ENCODE data around the gene HOXB4. TPM values are rescaled to one million over a fixed set of nuclear protein-coding genes. Genes with fewer than 3 reads are reported as not detected.

The HOXB4 gene
- total and polyA plus RNA-seq, 4 donors: 6.0 to 16.6 (median 10.0) TPM

- peak in 4 of 6 donors; percentile 81 to 97 (median 89) for DNase-seq (ENCODE audit: low read depth in 4 of 6, low spot score in 6 of 6)
- H3K36me3 ChIP-seq (ENCODE audit: control insufficient read depth, insufficient read depth, low read length): peaks cover 23% of the 10 kb centered on the region
- WGBS (ENCODE audit: insufficient coverage): under 1% methylated on average over 63 of the region's 79 CpGs
- no peaks in the 10 kb centered on the region for H3K9me3 ChIP-seq (ENCODE audit: control insufficient read depth, insufficient read depth, low read length)
- no peaks in the 10 kb centered on the region for H3K27me3 ChIP-seq (ENCODE audit: control insufficient read depth, insufficient read depth, low read length)
- peak within 1 kb of the TSS; percentile 99 for H3K27ac ChIP-seq (ENCODE audit: low read depth, low read length)
- H3K4me3 ChIP-seq (ENCODE audit: low read depth, low read length): peak within 1 kb of the TSS; percentile 65
- peaks cover 44% of the 10 kb centered on the region for H3K4me1 ChIP-seq (ENCODE audit: control insufficient read depth, insufficient read depth, low read length)
These were observed 32.4 kb upstream of the HOXB4 start, which contains the start of gene HOXB7 for GRCh38 chr17:48610282-48611211. TSS of gene HOXB7 (minus strand) at chr17:48611017. CDS start at chr17:48610918, 99 bp downstream.

- peak overlapping the region; percentile 99 for H3K27ac ChIP-seq (ENCODE audit: low read depth, low read length)
- H3K4me1 ChIP-seq (ENCODE audit: control insufficient read depth, insufficient read depth, low read length): peaks cover 48% of the 10 kb centered on the region
- peaks cover 23% of the 10 kb centered on the region for H3K36me3 ChIP-seq (ENCODE audit: control insufficient read depth, insufficient read depth, low read length)
- WGBS (ENCODE audit: insufficient coverage): 3% methylated on average over 8 of the region's 15 CpGs
- peak in 2 of 6 donors; percentile 35 to 92 for DNase-seq (ENCODE audit: low read depth in 4 of 6, low spot score in 6 of 6)
- H3K9me3 ChIP-seq (ENCODE audit: control insufficient read depth, insufficient read depth, low read length): no peaks in the 10 kb centered on the region
- H3K27me3 ChIP-seq (ENCODE audit: control insufficient read depth, insufficient read depth, low read length): no peaks in the 10 kb centered on the region
- peak overlapping the region; percentile 65 for H3K4me3 ChIP-seq (ENCODE audit: low read depth, low read length)
These were observed 31.7 kb upstream of the HOXB4 start for GRCh38 chr17:48609759-48610281.

DNA sequence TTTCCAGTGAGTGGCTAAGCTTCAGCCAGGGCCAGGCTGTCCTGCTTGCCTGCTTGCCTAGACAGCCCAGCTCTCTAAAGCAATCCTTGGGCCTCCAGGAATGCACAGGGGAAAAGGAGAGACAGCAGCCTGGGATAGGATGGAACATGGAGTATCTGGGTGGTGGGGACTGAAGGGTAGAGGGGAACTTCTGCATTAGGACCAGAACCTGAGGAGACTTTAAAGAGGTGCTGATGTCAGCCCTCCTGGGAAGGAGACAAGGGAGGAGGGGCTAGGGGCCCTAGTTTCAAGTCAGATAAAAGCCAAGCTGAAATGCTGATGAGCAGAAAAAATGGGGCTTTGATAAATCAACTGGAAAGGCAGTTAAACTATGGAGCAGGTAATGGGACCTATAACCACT is 30.9 kb upstream of the HOXB4 start:
- peak overlapping the region; percentile 65 for H3K4me3 ChIP-seq (ENCODE audit: low read depth, low read length)
- peaks cover 44% of the 10 kb centered on the region for H3K4me1 ChIP-seq (ENCODE audit: control insufficient read depth, insufficient read depth, low read length)
- H3K36me3 ChIP-seq (ENCODE audit: control insufficient read depth, insufficient read depth, low read length): peaks cover 23% of the 10 kb centered on the region
- DNase-seq (ENCODE audit: low read depth in 4 of 6, low spot score in 6 of 6): peak in 1 of 6 donors; percentile 87
- H3K9me3 ChIP-seq (ENCODE audit: control insufficient read depth, insufficient read depth, low read length): no peaks in the 10 kb centered on the region
- peak overlapping the region; percentile 99 for H3K27ac ChIP-seq (ENCODE audit: low read depth, low read length)
- H3K27me3 ChIP-seq (ENCODE audit: control insufficient read depth, insufficient read depth, low read length): no peaks in the 10 kb centered on the region

DNA sequence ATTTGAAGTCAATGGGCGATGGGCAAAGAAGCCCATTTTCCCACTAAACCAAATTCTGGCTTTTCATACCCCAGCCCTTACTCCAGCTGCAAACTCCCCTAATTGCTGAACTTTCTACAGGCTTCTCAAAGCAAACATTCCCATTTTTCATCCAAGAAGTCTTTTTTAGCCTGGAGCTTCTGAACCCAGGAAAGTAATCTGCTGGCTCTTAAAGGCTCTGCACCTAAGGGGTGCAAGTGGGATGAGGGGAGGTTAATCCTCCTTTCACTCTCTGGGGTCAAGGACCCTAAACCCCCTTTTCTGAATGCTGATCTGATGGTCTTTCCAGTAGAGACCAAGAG is 30.3 kb upstream of the HOXB4 start:
- Histone ChIP-seq H3K9me3 (ENCODE audit: control insufficient read depth, insufficient read depth, low read length) (no peaks in the 10 kb centered on the region), H3K27me3 (ENCODE audit: control insufficient read depth, insufficient read depth, low read length) (no peaks in the 10 kb centered on the region), H3K27ac (ENCODE audit: low read depth, low read length) (peak overlapping the region; percentile 99), H3K36me3 (ENCODE audit: control insufficient read depth, insufficient read depth, low read length) (peaks cover 23% of the 10 kb centered on the region), H3K4me1 (ENCODE audit: control insufficient read depth, insufficient read depth, low read length) (peaks cover 44% of the 10 kb centered on the region), H3K4me3 (ENCODE audit: low read depth, low read length) (peak overlapping the region; percentile 65)
- DNase-seq (ENCODE audit: low read depth in 4 of 6, low spot score in 6 of 6): peak in 2 of 6 donors; percentile 29 to 70
- WGBS (ENCODE audit: insufficient coverage): no CpG with 5 or more reads among the region's 1 CpG

DNA sequence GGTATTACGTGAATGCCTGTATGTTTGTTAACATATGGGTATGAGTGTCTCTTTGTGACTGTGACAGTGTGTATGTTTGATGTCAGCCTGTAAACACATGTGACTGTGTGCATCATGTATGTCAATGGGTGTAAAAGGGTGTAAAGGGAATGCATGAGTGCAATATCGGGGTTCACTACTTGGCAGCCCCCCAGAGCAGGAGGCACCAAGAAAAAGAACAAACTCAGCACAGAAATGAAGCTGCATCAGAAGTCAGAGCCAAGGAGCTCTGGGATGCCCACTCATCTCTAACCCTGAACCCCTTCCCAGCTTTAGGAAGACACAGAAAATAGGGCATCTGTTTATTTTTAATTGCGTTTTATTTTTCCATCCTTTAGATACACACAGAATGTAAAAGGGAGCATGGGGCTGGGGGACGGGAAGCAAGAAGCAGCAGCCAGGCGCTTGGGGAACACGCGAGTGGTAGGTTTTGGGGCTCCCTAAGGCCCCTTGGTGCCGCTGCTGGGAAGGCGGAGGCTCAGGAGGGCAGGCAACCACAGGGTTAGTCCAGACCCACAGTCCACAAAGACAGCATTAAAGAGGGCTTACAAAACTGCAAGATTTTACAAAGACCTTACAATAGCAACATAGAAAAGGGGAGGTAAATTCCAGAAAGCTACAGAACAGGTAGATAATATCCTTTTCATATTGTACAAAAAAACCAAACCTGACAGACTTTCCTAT is 28.9 kb upstream of the HOXB4 start:
- Histone ChIP-seq H3K9me3 (ENCODE audit: control insufficient read depth, insufficient read depth, low read length) (no peaks in the 10 kb centered on the region), H3K4me1 (ENCODE audit: control insufficient read depth, insufficient read depth, low read length) (peaks cover 50% of the 10 kb centered on the region), H3K27ac (ENCODE audit: low read depth, low read length) (peak overlapping the region; percentile 99), H3K27me3 (ENCODE audit: control insufficient read depth, insufficient read depth, low read length) (no peaks in the 10 kb centered on the region), H3K36me3 (ENCODE audit: control insufficient read depth, insufficient read depth, low read length) (peaks cover 19% of the 10 kb centered on the region), H3K4me3 (ENCODE audit: low read depth, low read length) (peak overlapping the region; percentile 94)
- peak in 1 of 6 donors; percentile 73 for DNase-seq (ENCODE audit: low read depth in 4 of 6, low spot score in 6 of 6)
- 34% methylated on average over 4 of the region's 9 CpGs for WGBS (ENCODE audit: insufficient coverage)

- H3K27ac ChIP-seq (ENCODE audit: low read depth, low read length): peak overlapping the region; percentile 99
- H3K4me1 ChIP-seq (ENCODE audit: control insufficient read depth, insufficient read depth, low read length): peaks cover 51% of the 10 kb centered on the region
- WGBS (ENCODE audit: insufficient coverage): 17% methylated on average over 24 of the region's 41 CpGs
- peak overlapping the region; percentile 94 for H3K4me3 ChIP-seq (ENCODE audit: low read depth, low read length)
- no peaks in the 10 kb centered on the region for H3K9me3 ChIP-seq (ENCODE audit: control insufficient read depth, insufficient read depth, low read length)
- DNase-seq (ENCODE audit: low read depth in 4 of 6, low spot score in 6 of 6): peak in 2 of 6 donors; percentile 72 to 76
- H3K36me3 ChIP-seq (ENCODE audit: control insufficient read depth, insufficient read depth, low read length): peaks cover 14% of the 10 kb centered on the region
- no peaks in the 10 kb centered on the region for H3K27me3 ChIP-seq (ENCODE audit: control insufficient read depth, insufficient read depth, low read length)
These were observed 28.1 kb upstream of the HOXB4 start for GRCh38 chr17:48605991-48606891.

DNA sequence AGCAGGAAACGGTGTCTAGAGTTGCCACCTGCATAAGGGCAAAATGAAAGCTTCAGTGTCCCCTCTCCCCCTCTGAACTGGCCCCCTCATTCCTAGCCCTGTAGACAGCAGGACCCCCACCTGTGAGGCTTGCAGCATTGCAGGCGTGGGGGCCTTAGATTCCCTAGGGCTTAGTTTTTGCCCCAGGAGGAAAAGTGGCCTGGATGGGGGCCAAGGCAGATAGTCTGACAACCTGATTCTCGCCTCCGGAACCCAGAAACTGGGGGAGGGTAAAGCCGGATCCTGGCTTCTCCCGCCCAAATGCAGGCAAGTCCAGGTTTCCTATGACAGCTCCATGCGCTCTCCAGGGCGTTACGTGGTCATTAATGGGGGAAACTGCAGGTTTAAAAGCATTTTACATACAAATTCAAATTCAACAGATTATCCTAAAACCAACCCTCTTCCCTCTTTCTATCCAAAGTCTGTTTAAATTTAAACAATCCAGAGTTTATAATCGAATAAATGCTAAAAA is 27.3 kb upstream of the HOXB4 start:
- Histone ChIP-seq H3K36me3 (ENCODE audit: control insufficient read depth, insufficient read depth, low read length) (peaks cover 10% of the 10 kb centered on the region), H3K27ac (ENCODE audit: low read depth, low read length) (peak overlapping the region; percentile 99), H3K4me3 (ENCODE audit: low read depth, low read length) (peak overlapping the region; percentile 94), H3K27me3 (ENCODE audit: control insufficient read depth, insufficient read depth, low read length) (no peaks in the 10 kb centered on the region), H3K9me3 (ENCODE audit: control insufficient read depth, insufficient read depth, low read length) (no peaks in the 10 kb centered on the region), H3K4me1 (ENCODE audit: control insufficient read depth, insufficient read depth, low read length) (peaks cover 52% of the 10 kb centered on the region)
- DNase-seq (ENCODE audit: low read depth in 4 of 6, low spot score in 6 of 6): peak in 1 of 6 donors; percentile 69
- 30% methylated on average over 5 of the region's 10 CpGs for WGBS (ENCODE audit: insufficient coverage)

DNA sequence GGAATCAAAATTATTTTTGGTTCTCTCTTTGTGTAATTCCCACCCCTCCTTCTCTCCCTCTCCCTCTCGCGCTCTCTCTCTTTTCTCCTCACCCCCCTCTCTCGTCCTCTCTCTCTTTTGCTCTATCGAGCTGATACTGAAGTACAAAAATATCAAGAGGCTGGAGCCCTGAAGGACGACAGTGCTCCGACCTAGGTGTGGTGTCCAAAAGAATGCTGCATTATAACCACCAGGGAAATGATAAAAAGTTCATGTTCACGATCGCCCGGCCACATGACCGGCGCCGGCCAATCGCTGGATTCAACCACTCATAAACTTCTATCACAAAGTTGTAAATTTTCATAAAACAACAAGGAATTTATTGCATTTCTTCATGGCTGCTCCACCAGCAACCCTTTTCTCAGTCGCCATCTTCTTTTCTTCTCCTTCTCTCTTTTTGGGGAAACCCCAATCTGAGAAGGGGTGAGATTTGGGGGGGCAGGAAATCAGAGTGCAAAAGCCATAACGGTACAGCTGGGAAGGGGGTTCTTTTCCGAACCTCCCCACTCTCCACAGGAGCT is 26.7 kb upstream of the HOXB4 start, which contains the start of gene HOXB6:
Gene HOXB6 (minus strand): TSS at position 217 of the 560 bp plus-strand sequence. CDS start 6,836 bp downstream, outside the sequence.
- peak within 1 kb of the TSS; percentile 94 for H3K4me3 ChIP-seq (ENCODE audit: low read depth, low read length)
- peaks cover 57% of the 10 kb centered on the region for H3K4me1 ChIP-seq (ENCODE audit: control insufficient read depth, insufficient read depth, low read length)
- peaks cover 7% of the 10 kb centered on the region for H3K36me3 ChIP-seq (ENCODE audit: control insufficient read depth, insufficient read depth, low read length)
- 7% methylated on average over 9 of the region's 16 CpGs for WGBS (ENCODE audit: insufficient coverage)
- H3K27ac ChIP-seq (ENCODE audit: low read depth, low read length): peak within 1 kb of the TSS; percentile 99
- no peaks in the 10 kb centered on the region for H3K9me3 ChIP-seq (ENCODE audit: control insufficient read depth, insufficient read depth, low read length)
- no peaks in the 10 kb centered on the region for H3K27me3 ChIP-seq (ENCODE audit: control insufficient read depth, insufficient read depth, low read length)
- peak in 2 of 6 donors; percentile 83 to 85 for DNase-seq (ENCODE audit: low read depth in 4 of 6, low spot score in 6 of 6)

Data from spinal cord (tissue), 10 donors.